Measurements from ENCODE around the gene ICA1. TPM values are rescaled to one million over a fixed set of nuclear protein-coding genes. Genes with fewer than 3 reads are reported as not detected.

The ICA1 gene
- total RNA-seq, 2 experiments from 2014 or later: 0.34 to 1.3 TPM

- intact Hi-C loops (cut with micrococcal nuclease): no loop called here
- Mint-ChIP-seq H3K27ac (no peak overlapping the region), H3K27me3 (no peaks in the 10 kb centered on the region), H3K36me3 (ENCODE audit: low read depth) (peaks cover 5% of the 10 kb centered on the region), H3K4me1 (ENCODE audit: low read depth) (no peaks in the 10 kb centered on the region), H3K9me3 (no peaks in the 10 kb centered on the region), H3K4me3 (no peak overlapping the region)
- DNase-seq: no peak
- ChIA-PET POLR2A (no interaction called here), CTCF (interaction anchor here (1.1 to 1.7 kb wide), 4 partner anchors 18 to 106 kb away, joined by 3 to 4 read pairs (median 3); no protein-coding TSS in a partner anchor)
- no peak for ATAC-seq
- no peak for TF ChIP-seq CTCF (IDR thresholded peaks at IDR 0.05)
These were observed 176.5 kb downstream of the ICA1 start for GRCh38 chr7:8085420-8085819.

- ChIA-PET POLR2A (no interaction called here), CTCF (interaction anchor here (1.1 to 1.7 kb wide), 4 partner anchors 19 to 106 kb away, joined by 3 to 4 read pairs (median 3); no protein-coding TSS in a partner anchor)
- Mint-ChIP-seq H3K9me3 (no peaks in the 10 kb centered on the region), H3K4me3 (no peak overlapping the region), H3K27me3 (no peaks in the 10 kb centered on the region), H3K4me1 (ENCODE audit: low read depth) (no peaks in the 10 kb centered on the region), H3K27ac (no peak overlapping the region), H3K36me3 (ENCODE audit: low read depth) (peaks cover 5% of the 10 kb centered on the region)
- DNase-seq (no peak), ATAC-seq (no peak)
- no peak for TF ChIP-seq CTCF (IDR thresholded peaks at IDR 0.05)
- intact Hi-C loops (cut with micrococcal nuclease): no loop called here
These were observed 177.1 kb downstream of the ICA1 start for GRCh38 chr7:8084836-8085235.

GRCh38 chr7:8082762-8083161, 179.2 kb downstream of the ICA1 start:
- intact Hi-C loops (cut with micrococcal nuclease): no loop called here
- H3K9me3 Mint-ChIP-seq: no peaks in the 10 kb centered on the region
- no peak for TF ChIP-seq CTCF (IDR thresholded peaks at IDR 0.05)
- H3K4me3 Mint-ChIP-seq: no peak overlapping the region
- no peak overlapping the region for H3K27ac Mint-ChIP-seq
- ChIA-PET POLR2A (no interaction called here), CTCF (no interaction called here)
- H3K27me3 Mint-ChIP-seq: no peaks in the 10 kb centered on the region
- H3K4me1 Mint-ChIP-seq (ENCODE audit: low read depth): no peaks in the 10 kb centered on the region
- DNase-seq (no peak), ATAC-seq (no peak)
- H3K36me3 Mint-ChIP-seq (ENCODE audit: low read depth): peaks cover 5% of the 10 kb centered on the region

GRCh38 chr7:8078418-8078817, 183.5 kb downstream of the ICA1 start:
- TF ChIP-seq CTCF (IDR thresholded peaks at IDR 0.05): no peak
- Mint-ChIP-seq H3K4me1 (ENCODE audit: low read depth) (peaks cover 3% of the 10 kb centered on the region), H3K4me3 (no peak overlapping the region), H3K9me3 (peaks cover 1% of the 10 kb centered on the region), H3K27ac (no peak overlapping the region), H3K36me3 (ENCODE audit: low read depth) (peaks cover 4% of the 10 kb centered on the region), H3K27me3 (no peaks in the 10 kb centered on the region)
- ATAC-seq (no peak), DNase-seq (no peak)
- ChIA-PET POLR2A (no interaction called here), CTCF (no interaction called here)
- intact Hi-C loops (cut with micrococcal nuclease): no loop called here

- peaks cover 30% of the 10 kb centered on the region for H3K4me1 Mint-ChIP-seq (ENCODE audit: low read depth)
These were observed 191.4 kb downstream of the ICA1 start for GRCh38 chr7:8070451-8071180.

More at GRCh38 chr7:8070451-8071180, 191.4 kb downstream of the ICA1 start:
- TF ChIP-seq CTCF (IDR thresholded peaks at IDR 0.05): no peak
- ChIA-PET CTCF (interaction anchor here (1.2 to 2.3 kb wide), 2 partner anchors 120 to 146 kb away, joined by 5 to 8 read pairs; no protein-coding TSS in a partner anchor), POLR2A (interaction anchor here (1.1 kb wide), 1 partner anchor 43 kb away, joined by 3 read pairs; no protein-coding TSS in a partner anchor)
- H3K4me3 Mint-ChIP-seq: no peak overlapping the region
- H3K9me3 Mint-ChIP-seq: no peaks in the 10 kb centered on the region
- ATAC-seq (no peak), DNase-seq (no peak)
- H3K27ac Mint-ChIP-seq: no peak overlapping the region
- peaks cover 26% of the 10 kb centered on the region for H3K36me3 Mint-ChIP-seq (ENCODE audit: low read depth)
- intact Hi-C loops (cut with micrococcal nuclease): no loop called here
- no peaks in the 10 kb centered on the region for H3K27me3 Mint-ChIP-seq

Data from activated CD8-positive, alpha-beta T cell treated with anti-CD3 and anti-CD28 coated beads for 36 hours (primary cell).